GM21447 (cell line): Measurements from ENCODE around the gene CCDC57.

ENCODE experiments used
- ATAC-seq: cut with Tn5 transposase; IDR thresholded peaks from one replicate; pipeline ENCODE4 v1.9.1; 2021; ENCODE audit not compliant: unreplicated experiment

CCDC57 gene

DNA sequence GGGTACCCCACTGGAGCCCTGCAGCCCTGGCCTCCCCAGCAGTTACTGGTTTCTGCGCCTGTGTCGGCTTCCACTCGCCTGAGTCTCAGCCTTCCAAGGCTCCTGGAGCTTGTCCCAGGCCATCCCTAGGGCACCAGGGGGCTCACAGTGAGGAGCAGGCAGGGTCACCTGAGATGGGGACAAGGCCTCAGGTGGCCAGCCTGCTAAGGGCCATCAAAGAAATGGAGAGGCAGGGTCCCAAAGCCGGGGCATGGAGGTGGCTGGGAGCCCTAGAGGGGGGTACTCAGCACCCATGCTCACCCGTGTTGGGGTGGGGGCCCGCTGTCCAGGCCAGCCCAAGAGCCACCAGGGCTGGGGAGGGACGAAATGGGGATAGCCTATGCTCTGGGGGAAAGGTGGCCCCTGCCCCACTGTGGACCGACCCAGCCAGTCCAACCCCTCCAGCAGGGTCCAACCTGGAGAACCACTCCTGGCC lies 115.9 kb downstream of the CCDC57 start:
- ATAC-seq = no peak

- ATAC-seq = no peak
Measured at GRCh38 chr17:82095777-82096708, 116.6 kb downstream of the CCDC57 start.

DNA sequence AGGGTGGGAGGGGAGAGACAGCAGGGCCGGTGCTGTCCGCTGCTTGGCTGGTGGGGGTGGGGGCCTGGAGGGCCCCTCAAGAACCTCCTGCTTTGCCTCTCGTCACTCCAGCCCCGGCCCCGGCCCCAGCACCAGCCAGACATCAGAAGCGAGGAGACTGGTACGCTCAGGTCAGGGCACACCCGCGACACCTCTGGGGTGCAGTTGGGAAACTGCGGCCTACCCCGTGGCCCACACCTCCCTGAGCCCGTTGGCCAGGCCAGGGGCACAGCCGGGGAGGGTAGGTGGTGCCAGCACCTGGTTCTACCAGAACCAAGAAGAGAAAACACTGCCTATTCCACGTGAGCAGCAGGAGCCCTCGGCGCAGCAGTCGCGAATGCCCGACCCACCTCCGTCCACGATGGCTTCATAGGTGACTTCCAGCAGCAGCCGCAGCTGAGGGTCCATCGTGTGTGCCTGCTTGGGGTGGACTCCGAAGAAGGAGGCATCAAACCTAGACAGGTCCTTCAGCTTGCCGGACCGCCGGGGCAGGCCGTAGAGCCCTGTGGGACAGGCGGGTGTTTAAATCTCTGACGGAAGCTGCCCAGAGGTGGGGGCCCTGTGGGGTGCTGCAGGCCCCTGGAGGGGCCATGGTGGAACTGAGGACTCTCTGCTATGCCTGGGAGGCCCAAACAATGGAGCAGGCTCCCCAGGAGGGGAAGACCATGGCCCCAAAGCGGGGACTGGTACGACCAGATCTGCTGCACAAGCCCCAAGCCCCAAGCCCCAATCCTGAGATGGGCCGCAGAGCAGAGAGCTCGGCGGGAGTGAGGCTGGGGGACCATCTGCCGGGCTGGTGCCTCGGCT lies 117.5 kb downstream of the CCDC57 start:
- no peak for ATAC-seq

GRCh38 chr17:82092995-82093751 lies 119.5 kb downstream of the CCDC57 start:
- no peak for ATAC-seq

GRCh38 chr17:82092628-82092994 lies 120.0 kb downstream of the CCDC57 start:
- no peak for ATAC-seq

DNA sequence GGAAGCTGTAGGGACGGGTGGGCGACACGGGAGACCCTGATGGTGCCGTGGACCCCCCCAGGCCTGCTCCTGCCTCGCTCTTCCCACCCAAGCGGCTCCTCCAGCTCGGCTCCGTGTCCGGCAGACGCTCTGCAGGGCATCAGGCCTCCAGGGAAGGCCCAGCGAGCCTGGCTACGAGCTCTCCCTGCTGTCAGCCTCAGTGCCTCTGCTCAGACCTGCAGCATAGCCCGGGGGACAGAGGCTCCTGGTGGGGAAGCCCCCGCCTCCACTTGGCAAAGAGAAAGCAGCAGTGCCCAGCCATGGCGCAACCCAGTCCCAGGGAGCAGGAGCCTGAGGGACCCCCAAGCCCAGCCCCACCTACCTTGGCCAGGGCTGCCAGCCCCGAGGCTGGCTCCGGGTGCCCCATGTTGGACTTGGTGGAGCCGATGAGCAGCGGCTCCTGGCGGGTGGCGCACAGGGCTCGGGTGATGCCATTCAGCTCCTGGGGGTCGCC lies 120.5 kb downstream of the CCDC57 start:
- no peak for ATAC-seq

- no peak for ATAC-seq
Measured at GRCh38 chr17:82091264-82092066, 121.2 kb downstream of the CCDC57 start.

DNA sequence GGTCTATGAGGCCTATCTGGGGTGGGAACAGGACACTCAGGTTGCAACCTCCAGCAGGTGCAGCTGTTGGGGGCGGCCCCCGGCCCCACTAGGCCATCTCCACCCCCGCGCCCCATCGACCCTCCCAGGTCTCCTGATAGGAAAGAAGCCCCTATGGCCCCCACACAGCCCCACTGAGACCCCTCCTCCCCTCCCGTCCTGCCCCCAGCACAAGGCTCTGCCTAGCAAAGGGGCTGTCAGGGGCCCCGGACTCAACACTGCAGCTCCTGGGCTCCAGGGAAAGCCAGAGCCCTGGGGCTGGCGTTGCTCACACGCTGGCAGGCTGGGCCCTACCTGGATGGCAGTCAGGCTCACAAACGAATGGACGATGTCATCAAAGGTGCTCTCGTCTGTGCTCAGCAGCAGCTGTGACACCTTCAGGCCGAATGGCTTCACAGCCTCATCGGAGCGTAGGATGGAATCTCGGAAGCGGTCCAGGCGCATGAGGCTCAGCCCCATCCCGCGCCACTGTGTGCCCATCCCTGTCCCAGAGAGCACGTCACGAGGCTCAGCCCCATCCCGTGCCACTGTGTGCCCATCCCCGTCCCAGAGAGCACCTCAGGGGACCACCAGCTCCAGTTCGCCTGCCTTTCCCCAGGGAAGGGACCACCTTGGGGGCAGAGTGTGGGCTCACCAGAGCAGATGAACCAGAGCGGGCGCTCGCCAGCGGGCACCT lies 121.9 kb downstream of the CCDC57 start:
- no peak for ATAC-seq

DNA sequence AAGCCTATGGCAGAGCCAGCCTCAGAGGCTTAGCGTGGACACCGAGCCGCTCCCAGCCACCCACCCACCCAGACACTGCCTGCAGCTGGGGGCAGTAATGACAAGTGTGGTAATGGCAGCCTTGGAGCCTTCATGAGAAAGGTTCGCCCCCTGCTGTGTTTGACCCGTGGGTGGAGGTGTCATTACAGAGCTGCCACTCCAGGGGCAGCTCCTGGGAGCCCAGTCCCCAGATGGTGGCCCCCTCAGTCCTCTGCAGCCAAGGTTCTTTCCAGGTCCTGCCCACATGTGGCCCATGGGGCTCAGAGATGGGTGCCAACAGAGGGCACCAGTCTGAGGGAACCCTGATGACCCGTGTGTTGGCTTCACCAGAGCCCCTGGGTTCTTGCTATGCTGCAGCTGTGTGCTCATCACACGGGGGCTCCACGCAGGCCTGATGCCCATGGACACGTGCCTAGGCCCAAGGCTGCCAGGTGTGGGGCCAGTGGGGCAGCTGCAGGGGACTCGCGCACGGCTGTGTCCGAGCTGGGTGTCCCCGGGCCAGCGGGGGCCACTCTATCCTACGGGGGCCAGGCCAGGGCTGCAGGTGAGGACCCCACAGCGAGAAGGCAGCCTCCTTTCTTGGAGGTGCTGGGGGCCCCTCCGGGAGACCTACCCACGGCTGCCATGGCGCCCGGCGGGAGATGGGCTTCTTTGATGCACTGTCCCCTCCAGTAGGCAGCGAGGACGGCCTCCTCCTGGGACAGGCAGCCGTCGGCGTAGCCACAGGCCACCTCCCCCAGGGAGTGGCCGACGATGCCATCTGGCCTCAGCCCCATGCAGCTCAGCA lies 122.7 kb downstream of the CCDC57 start:
- ATAC-seq = no peak

DNA sequence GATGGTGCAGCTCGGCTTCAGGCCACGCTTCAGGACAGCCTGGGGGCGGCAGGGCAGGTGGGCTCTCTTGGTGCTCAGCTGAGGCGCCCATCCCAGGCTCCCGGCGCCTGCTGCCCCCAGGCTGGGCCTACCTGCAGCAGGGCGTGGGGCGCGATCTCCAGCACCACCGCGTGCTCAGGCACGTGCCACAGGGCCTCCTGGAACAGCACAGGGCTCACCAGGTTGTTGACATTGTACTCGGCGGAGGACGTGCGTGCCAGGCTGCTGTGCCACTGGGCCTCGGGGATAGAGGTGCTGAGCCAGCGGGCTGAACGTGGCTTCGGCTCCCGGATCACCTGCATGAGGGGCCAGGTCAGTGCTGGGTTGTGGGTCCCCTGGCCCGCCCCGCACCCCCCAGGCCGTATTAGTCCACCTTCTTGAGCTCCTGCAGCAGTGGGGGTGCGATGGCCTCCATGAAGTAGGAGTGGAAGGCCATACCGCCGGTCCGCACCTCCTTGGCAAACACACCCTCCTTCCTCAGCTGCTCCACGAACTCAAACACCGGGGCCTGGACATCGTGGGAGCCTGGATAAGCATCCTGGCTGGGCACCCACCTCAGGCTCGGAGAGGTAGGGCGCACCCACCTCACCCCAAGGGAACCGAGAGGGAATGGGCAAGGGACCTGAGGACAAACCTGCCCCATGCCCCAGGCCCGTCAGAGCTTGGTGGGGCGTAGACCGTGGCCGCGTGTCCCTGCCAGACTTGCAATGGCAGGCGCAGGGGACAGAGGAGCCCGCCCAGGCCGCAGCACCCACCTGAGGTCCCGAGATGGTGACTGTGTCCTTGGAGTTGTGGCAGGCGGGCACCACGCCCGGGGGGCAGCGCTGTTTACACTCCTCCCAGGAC lies 123.6 kb downstream of the CCDC57 start:
- ATAC-seq = no peak

GRCh38 chr17:82087961-82088837 lies 124.4 kb downstream of the CCDC57 start:
- ATAC-seq = no peak

DNA sequence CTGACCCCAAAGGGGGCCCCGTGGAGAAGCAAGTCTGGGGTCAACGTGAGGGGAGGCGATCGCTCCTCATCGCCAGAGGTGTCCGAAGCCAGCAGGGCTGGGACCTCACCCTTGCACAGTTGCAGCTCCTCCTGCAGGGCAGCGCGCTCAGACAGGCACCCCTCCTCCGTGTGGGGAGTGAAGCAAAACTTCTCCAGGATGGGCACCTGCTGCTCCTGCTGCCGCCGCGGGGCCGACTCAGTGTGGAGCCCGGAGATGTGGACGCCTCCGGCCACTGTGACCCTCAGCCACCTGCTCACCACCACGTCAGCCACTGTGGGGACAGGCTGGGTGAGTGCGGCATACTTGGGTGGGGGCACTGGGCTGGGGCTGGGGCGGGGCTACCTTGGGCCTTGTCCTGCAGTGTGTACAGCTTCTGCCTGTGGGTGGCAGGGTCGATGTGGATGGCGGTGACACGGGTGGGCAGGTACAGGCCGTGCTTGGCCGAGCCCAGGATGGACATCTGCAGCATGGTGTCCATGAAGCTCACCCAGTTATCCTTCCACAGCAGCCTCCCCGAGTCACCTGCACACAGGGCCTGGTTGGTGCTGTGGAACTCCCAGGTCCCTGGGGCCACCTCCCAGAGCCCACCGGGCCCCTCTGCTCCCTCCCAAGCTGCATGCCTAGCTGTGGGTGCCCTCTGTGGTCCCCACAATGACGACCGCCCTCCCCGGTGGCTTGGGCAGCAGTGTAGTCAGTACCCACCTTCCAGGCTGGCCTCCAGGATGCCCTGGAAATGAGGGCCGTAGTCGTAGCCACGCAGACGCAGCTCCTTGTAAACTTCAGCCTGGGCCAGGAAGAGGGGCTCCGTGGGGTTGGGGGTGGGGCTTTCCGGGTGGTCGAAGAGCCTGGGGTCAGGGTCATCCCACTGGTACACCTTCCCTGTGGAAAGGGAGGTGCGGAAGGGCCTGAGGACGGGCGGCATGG lies 125.4 kb downstream of the CCDC57 start:
- ATAC-seq = no peak

- ATAC-seq = no peak
Measured at GRCh38 chr17:82085931-82086764, 126.5 kb downstream of the CCDC57 start.

DNA sequence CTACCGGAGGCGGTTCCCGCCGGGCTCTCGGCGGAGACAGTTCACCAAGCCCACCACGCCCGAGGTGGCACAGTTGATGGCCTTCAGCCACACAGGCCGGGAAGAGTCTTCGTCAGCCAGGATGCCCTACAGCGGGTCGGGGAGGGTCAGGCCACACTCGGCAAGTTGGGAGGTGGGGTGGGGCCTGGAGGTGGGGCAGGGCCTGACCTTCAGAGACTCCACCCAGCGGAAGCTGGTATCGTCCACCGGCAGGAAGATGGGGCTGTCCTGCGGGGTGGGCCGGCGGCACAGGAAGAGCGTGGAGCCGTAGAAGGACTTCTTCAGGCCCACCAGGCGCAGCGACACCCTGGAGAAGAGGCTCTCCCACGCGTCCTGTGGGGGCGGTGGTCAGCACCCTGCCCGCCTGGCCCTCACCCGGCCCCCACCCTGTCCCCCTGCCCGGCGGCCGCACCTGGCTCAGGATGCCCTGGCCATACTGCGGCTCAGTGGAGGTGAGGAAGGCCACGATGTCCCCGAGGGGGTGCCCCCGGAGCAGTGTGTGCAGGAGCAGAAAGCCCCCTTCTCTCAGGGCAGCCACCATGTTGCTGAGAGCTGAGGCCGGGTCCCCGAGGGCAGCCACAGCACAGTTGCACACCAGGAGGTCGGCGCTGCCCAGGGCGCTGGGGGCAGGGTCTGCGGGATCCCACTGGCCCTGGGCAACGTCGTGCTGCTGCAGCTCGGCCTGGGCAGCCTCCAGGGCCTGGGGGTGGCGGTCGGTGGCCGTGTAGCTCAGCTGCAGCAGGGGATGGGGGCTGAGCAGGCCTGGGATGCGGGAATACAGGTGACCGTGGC lies 127.4 kb downstream of the CCDC57 start:
- no peak for ATAC-seq
